DND-41 (cell line): Measurements from ENCODE around the gene TTLL13.

ENCODE experiments used
- ATAC-seq: fragments of 200-7000 bp; cut with Tn5 transposase; 3 replicates; pipeline ENCODE4 v1.9.1; 2021; ENCODE audit warnings: low read depth; ENCODE audit not compliant: insufficient read depth
- DNase-seq: peaks from one replicate; pipeline ENCODE4 v3.0.0-alpha.2; 2020
- H2AFZ ChIP-seq: 2 replicates; pipeline ENCODE4 v1.6.0; 2012; ENCODE audit warnings: low read depth, low read length
- H3K27ac ChIP-seq: 2 replicates; pipeline ENCODE4 v1.5.1; 2012; ENCODE audit warnings: low read length, inconsistent platforms
- H3K27me3 ChIP-seq: fragments of 200-600 bp; sonication (generic); 2 replicates; pipeline ENCODE4 v1.6.0; 2012; ENCODE audit warnings: low read length, mild to moderate bottlenecking, inconsistent platforms; ENCODE audit not compliant: insufficient read depth, poor library complexity
- H3K36me3 ChIP-seq: 2 replicates; pipeline ENCODE4 v1.5.1; 2012; ENCODE audit warnings: low read length, inconsistent platforms; ENCODE audit not compliant: insufficient read depth
- H3K4me1 ChIP-seq: 2 replicates; pipeline ENCODE4 v1.5.1; 2012; ENCODE audit warnings: mild to moderate bottlenecking, low read length; ENCODE audit not compliant: insufficient read depth
- H3K4me2 ChIP-seq: 2 replicates; pipeline ENCODE4 v1.6.0; 2012; ENCODE audit warnings: mild to moderate bottlenecking, moderate library complexity, low read length, inconsistent platforms; ENCODE audit not compliant: insufficient read depth
- H3K4me3 ChIP-seq, 2 experiments: fragments of 200-600 bp in 1 of 2; shearing (Covaris generic) in 1 of 2; 2 replicates each; pipeline ENCODE4 v1.5.1; 2012 to 2016; ENCODE audit warnings: inconsistent platforms in 2 of 2, low read length in 2 of 2, mild to moderate bottlenecking in 2 of 2, low read depth in 1 of 2, moderate library complexity in 1 of 2
- H3K79me2 ChIP-seq: 2 replicates; pipeline ENCODE4 v1.6.0; 2012; ENCODE audit warnings: low read length, inconsistent platforms; ENCODE audit not compliant: insufficient read depth
- H3K9ac ChIP-seq: 2 replicates; pipeline ENCODE4 v1.6.0; 2012; ENCODE audit warnings: low read depth, mild to moderate bottlenecking, inconsistent platforms, low read length, moderate library complexity
- H3K9me3 ChIP-seq: 2 replicates; pipeline ENCODE4 v1.5.1; 2012; ENCODE audit warnings: low read length, moderate library complexity, mild to moderate bottlenecking, inconsistent platforms; ENCODE audit not compliant: insufficient read depth, severe bottlenecking
- H4K20me1 ChIP-seq: 2 replicates; pipeline ENCODE4 v1.6.0; 2012; ENCODE audit warnings: low read length; ENCODE audit not compliant: insufficient read depth
- EZH2 ChIP-seq: IDR thresholded peaks from 3 replicates; pipeline ENCODE4 v1.6.1; 2012; ENCODE audit warnings: borderline replicate concordance, low read depth, mild to moderate bottlenecking, moderate library complexity, low read length, inconsistent platforms; ENCODE audit not compliant: severe bottlenecking
- TF ChIP-seq, protein P1 (sequence below): IDR thresholded peaks from 2 replicates; pipeline ENCODE4 v1.5.1; 2012; ENCODE audit warnings: borderline replicate concordance, low read length, moderate library complexity, mild to moderate bottlenecking; ENCODE audit not compliant: poor library complexity, severe bottlenecking; ENCODE audit errors: extremely low read depth

The TTLL13 gene

DNA sequence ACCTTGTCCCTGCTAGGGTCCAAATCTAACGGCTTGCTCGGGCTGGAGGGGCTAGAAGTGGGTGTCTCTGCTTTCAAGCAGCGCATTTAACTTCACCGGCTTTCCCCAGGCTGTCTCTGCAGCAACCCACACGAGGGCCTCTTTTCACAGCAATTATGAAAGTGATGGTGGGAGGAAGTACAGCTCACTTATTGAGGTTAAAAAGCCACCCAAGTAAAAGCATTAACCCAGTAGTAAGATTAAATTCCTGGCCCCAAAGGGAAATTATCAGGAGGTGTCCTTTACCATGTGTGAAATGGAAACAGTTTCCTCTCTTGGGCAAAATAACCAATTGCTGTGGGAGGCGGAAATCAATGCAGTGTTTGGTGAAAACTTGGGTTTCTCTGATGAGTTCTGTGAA lies 57.2 kb downstream of the TTLL13 start:
- TF ChIP-seq EZH2 = no peak
- TF ChIP-seq, protein P1, sequence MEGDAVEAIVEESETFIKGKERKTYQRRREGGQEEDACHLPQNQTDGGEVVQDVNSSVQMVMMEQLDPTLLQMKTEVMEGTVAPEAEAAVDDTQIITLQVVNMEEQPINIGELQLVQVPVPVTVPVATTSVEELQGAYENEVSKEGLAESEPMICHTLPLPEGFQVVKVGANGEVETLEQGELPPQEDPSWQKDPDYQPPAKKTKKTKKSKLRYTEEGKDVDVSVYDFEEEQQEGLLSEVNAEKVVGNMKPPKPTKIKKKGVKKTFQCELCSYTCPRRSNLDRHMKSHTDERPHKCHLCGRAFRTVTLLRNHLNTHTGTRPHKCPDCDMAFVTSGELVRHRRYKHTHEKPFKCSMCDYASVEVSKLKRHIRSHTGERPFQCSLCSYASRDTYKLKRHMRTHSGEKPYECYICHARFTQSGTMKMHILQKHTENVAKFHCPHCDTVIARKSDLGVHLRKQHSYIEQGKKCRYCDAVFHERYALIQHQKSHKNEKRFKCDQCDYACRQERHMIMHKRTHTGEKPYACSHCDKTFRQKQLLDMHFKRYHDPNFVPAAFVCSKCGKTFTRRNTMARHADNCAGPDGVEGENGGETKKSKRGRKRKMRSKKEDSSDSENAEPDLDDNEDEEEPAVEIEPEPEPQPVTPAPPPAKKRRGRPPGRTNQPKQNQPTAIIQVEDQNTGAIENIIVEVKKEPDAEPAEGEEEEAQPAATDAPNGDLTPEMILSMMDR = no peak
- no peaks in the 10 kb centered on the region for H3K27me3 ChIP-seq
- DNase-seq = no peak
- no peaks in the 10 kb centered on the region for H3K9me3 ChIP-seq
- H2AFZ ChIP-seq = no peak overlapping the region
- no peak overlapping the region for H3K27ac ChIP-seq
- no peaks in the 10 kb centered on the region for H4K20me1 ChIP-seq
- no peak overlapping the region for H3K4me2 ChIP-seq
- H3K36me3 ChIP-seq = no peaks in the 10 kb centered on the region
- peaks cover under 1% of the 10 kb centered on the region; the same call in 1 of the 2 replicates for H3K4me1 ChIP-seq
- no peak for ATAC-seq
- no peaks in the 10 kb centered on the region for H3K79me2 ChIP-seq
- no peak overlapping the region for H3K9ac ChIP-seq
- no peak overlapping the region for H3K4me3 ChIP-seq

DNA sequence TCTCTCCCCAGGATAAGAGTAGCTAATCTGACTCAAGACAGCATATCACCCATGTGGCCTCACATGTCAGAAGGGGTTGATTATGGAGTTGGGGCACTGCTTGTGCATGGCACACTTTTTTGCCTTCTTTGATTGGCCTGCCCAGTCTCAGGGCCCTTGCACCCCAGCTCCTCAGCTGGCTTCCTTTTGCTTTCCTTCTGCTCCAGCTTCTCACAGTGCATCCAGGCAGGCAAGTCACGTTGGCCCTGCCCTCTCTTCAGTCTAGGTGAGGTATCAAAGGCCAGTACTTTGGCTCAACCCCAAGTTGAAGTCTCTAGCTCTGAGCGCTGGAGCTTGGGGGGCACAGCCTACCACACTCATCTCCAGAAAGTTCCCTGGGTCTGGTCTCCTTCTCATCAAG lies 58.3 kb downstream of the TTLL13 start:
- Histone ChIP-seq H3K4me2 (no peak overlapping the region), H3K27ac (no peak overlapping the region), H4K20me1 (no peaks in the 10 kb centered on the region), H3K27me3 (no peaks in the 10 kb centered on the region), H3K4me1 (no peaks in the 10 kb centered on the region), H3K4me3 (no peak overlapping the region), H3K9ac (no peak overlapping the region), H3K79me2 (no peaks in the 10 kb centered on the region), H3K9me3 (no peaks in the 10 kb centered on the region), H3K36me3 (no peaks in the 10 kb centered on the region), H2AFZ (no peak overlapping the region)
- DNase-seq (no peak), ATAC-seq (no peak)
- no peak for TF ChIP-seq EZH2
- TF ChIP-seq, protein P1 = no peak

- no peaks in the 10 kb centered on the region for H3K79me2 ChIP-seq
- no peak overlapping the region for H2AFZ ChIP-seq
- no peak overlapping the region for H3K4me3 ChIP-seq
- H3K27ac ChIP-seq = no peak overlapping the region
- no peaks in the 10 kb centered on the region for H3K9me3 ChIP-seq
- TF ChIP-seq, protein P1 = no peak
- TF ChIP-seq EZH2 = no peak
- no peak overlapping the region for H3K9ac ChIP-seq
- no peaks in the 10 kb centered on the region for H4K20me1 ChIP-seq
- H3K27me3 ChIP-seq = no peaks in the 10 kb centered on the region
- ATAC-seq (no peak), DNase-seq (no peak)
- H3K4me1 ChIP-seq = no peaks in the 10 kb centered on the region
- H3K4me2 ChIP-seq = no peak overlapping the region
- no peaks in the 10 kb centered on the region for H3K36me3 ChIP-seq
These were observed 59.7 kb downstream of the TTLL13 start for GRCh38 chr15:90309020-90309419.
